Mucosa of descending colon (tissue), 3 donors: Measurements from ENCODE around the gene CCDC169. TPM values are rescaled to one million over a fixed set of nuclear protein-coding genes. Genes with fewer than 3 reads are reported as not detected.

ENCODE experiments used
- ATAC-seq: fragments of 200-7000 bp; cut with Tn5 transposase; one replicate; pipeline ENCODE4 v1.9.1; 2020; ENCODE audit warnings: mild to moderate bottlenecking, moderate library complexity
- DNase-seq, 3 donors: peaks; one replicate each; pipeline ENCODE4 v3.0.0-alpha.2; 2020
- H3K36me3 ChIP-seq: fragments of 200-600 bp; one replicate; pipeline ENCODE4 v1.8.0; 2021; ENCODE audit warnings: low read depth, mild to moderate bottlenecking
- H3K4me1 ChIP-seq: fragments of 200-600 bp; one replicate; pipeline ENCODE4 v1.8.0; 2021; ENCODE audit warnings: low read depth, mild to moderate bottlenecking
- H3K4me3 ChIP-seq: fragments of 200-600 bp; one replicate; pipeline ENCODE4 v1.8.0; 2021; ENCODE audit warnings: mild to moderate bottlenecking
- H3K9me3 ChIP-seq: fragments of 200-600 bp; one replicate; pipeline ENCODE4 v1.8.0; 2021; ENCODE audit warnings: mild to moderate bottlenecking
- CTCF ChIP-seq: fragments of 200-600 bp; IDR thresholded peaks from one replicate; pipeline ENCODE4 v1.8.0; 2022; ENCODE audit warnings: antibody characterized with exemption, mild to moderate bottlenecking
- intact Hi-C, 2 donors: fragments of 100-400 bp; cut with DNase I in 1 of 2; cut with micrococcal nuclease in 1 of 2; formaldehyde crosslinking; loops; one replicate each; pipeline versions ENCODE4 v1.11.0 to v1.11.1; 2022; cut with DNase I, micrococcal nuclease
- total RNA-seq, 3 donors: library from RNA; stranded (reverse); fragmentation: NEBNext Ultra II Directional in 2 of 3; extraction: Animal tissue kit (Norgen Biotek cat#: 25700) in 2 of 3; gene quantifications; one replicate each; pipeline versions ENCODE4 v1.2.1 to v1.2.4, GENCODE V29; 2021 to 2023
- donor health status: DM: no; HTN: no; CAD: no; lungs with moderate emphysema.
- donor health status: DM: no; HTN: no; CAD: no.
- donor health status: DM: no; HTN: yes; CAD: no.

CCDC169 gene
- total RNA-seq, 3 donors from 2014 or later: 0.26 to 6.8 (median 0.84) TPM

DNA sequence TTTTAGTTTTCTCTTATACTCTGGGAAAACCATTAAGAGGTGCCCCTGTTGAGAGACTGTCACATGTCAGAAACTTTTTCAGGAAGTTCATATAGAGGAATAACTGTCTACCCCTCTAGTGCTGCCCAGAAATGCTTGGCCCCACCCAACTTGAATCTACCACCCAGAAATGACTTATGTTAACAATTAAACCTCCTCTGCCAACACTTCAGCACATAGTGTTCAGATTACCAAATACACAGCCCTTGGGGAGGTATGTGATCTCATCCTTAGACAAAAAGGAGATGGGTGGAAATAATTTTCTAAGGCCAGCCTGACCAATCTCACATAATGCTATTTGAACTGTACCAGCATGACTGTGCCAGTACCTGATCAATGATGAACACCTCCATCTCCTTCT, 35.6 kb downstream of the CCDC169 start:
- Histone ChIP-seq H3K36me3 (no peaks in the 10 kb centered on the region), H3K4me1 (no peaks in the 10 kb centered on the region), H3K9me3 (no peaks in the 10 kb centered on the region), H3K4me3 (no peak overlapping the region)
- intact Hi-C loops: no loop called here
- TF ChIP-seq CTCF: no peak
- DNase-seq: no peak
- ATAC-seq: no peak

GRCh38 chr13:36261011-36261410, 36.6 kb downstream of the CCDC169 start:
- H3K4me3 ChIP-seq: no peak overlapping the region
- no peaks in the 10 kb centered on the region for H3K36me3 ChIP-seq
- intact Hi-C loops: no loop called here
- DNase-seq: no peak
- TF ChIP-seq CTCF: no peak
- H3K4me1 ChIP-seq: no peaks in the 10 kb centered on the region
- no peaks in the 10 kb centered on the region for H3K9me3 ChIP-seq
- ATAC-seq: no peak

- DNase-seq (no peak), ATAC-seq (no peak)
- intact Hi-C loops: no loop called here
- Histone ChIP-seq H3K4me3 (no peak overlapping the region), H3K4me1 (no peaks in the 10 kb centered on the region), H3K36me3 (no peaks in the 10 kb centered on the region), H3K9me3 (no peaks in the 10 kb centered on the region)
- no peak for TF ChIP-seq CTCF
Observed at GRCh38 chr13:36259361-36260137, 38.1 kb downstream of the CCDC169 start.

GRCh38 chr13:36258831-36259230, 38.8 kb downstream of the CCDC169 start:
- Histone ChIP-seq H3K4me1 (no peaks in the 10 kb centered on the region), H3K36me3 (no peaks in the 10 kb centered on the region), H3K9me3 (no peaks in the 10 kb centered on the region), H3K4me3 (no peak overlapping the region)
- DNase-seq (no peak), ATAC-seq (no peak)
- intact Hi-C loops: no loop called here
- TF ChIP-seq CTCF: no peak

DNA sequence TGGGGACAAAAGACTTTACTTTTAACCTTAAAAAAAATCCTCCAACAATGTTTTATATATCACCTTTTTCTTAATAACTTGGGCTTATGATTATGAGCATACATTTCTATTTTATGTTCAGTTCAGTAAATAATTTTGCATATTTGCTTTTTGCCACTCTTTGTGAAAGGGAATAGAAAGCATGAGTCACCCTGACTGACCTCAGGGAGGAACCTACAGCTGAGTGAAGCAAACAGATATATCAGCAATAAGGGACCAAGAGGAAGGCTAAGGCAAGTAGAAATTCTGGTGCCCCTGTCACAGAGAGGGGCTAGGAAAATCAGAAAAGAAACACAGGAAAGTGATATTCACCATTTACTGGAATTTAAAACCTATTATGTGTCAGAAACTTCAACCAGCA, 46.1 kb downstream of the CCDC169 start:
- no peak overlapping the region for H3K4me3 ChIP-seq
- no peak for TF ChIP-seq CTCF
- no peak for DNase-seq
- intact Hi-C loops: no loop called here
- H3K36me3 ChIP-seq: no peaks in the 10 kb centered on the region
- H3K4me1 ChIP-seq: no peaks in the 10 kb centered on the region
- H3K9me3 ChIP-seq: no peaks in the 10 kb centered on the region
- no peak for ATAC-seq
